RPMI7951 (cell line): Measurements from ENCODE around the gene DAB2IP. TPM values are rescaled to one million over a fixed set of nuclear protein-coding genes. Genes with fewer than 3 reads are reported as not detected.

Experiments used
- DNase-seq: peaks from one replicate; pipeline ENCODE4 v3.0.0-alpha.2; 2012; ENCODE audit warnings: low read depth
- total RNA-seq: library from RNA; depleted of rRNA; stranded (reverse); fragments of >200 nt; shearing (Covaris generic); gene quantifications from 2 replicates; pipeline ENCODE4 v1.2.3, GENCODE V29; 2014

The DAB2IP gene
- total RNA-seq, 1 experiment from 2014 or later: 3.8 TPM

GRCh38 chr9:121625590-121625989 is 25.8 kb upstream of the DAB2IP start:
- DNase-seq: no peak

GRCh38 chr9:121626012-121626411 is 25.4 kb upstream of the DAB2IP start:
- DNase-seq: no peak

GRCh38 chr9:121627427-121627826 is 24.0 kb upstream of the DAB2IP start:
- DNase-seq: no peak

- DNase-seq: no peak
Measured at GRCh38 chr9:121628401-121628800, 23.0 kb upstream of the DAB2IP start.

GRCh38 chr9:121631115-121631514 is 20.3 kb upstream of the DAB2IP start:
- no peak for DNase-seq

GRCh38 chr9:121631978-121632418 is 19.4 kb upstream of the DAB2IP start:
- DNase-seq: no peak

- DNase-seq: no peak
Measured at GRCh38 chr9:121633119-121633714, 18.2 kb upstream of the DAB2IP start.

- no peak for DNase-seq
Measured at GRCh38 chr9:121633736-121634135, 17.7 kb upstream of the DAB2IP start.

- DNase-seq: no peak
Measured at GRCh38 chr9:121634329-121635261, 16.8 kb upstream of the DAB2IP start.

- no peak for DNase-seq
Measured at GRCh38 chr9:121635300-121635876, 16.0 kb upstream of the DAB2IP start.

- no peak for DNase-seq
Measured at GRCh38 chr9:121636341-121636865, 15.0 kb upstream of the DAB2IP start.

GRCh38 chr9:121636978-121637712 is 14.3 kb upstream of the DAB2IP start:
- DNase-seq: no peak

GRCh38 chr9:121637713-121638220 is 13.7 kb upstream of the DAB2IP start:
- DNase-seq: peak; percentile 66

- DNase-seq: no peak
Measured at GRCh38 chr9:121638399-121638798, 13.0 kb upstream of the DAB2IP start.

- no peak for DNase-seq
Measured at GRCh38 chr9:121638901-121639592, 12.4 kb upstream of the DAB2IP start.

- no peak for DNase-seq
Measured at GRCh38 chr9:121639619-121640018, 11.8 kb upstream of the DAB2IP start.

GRCh38 chr9:121640076-121640475 is 11.4 kb upstream of the DAB2IP start:
- DNase-seq: no peak

- no peak for DNase-seq
Measured at GRCh38 chr9:121640491-121641223, 10.8 kb upstream of the DAB2IP start.

- DNase-seq: no peak
Measured at GRCh38 chr9:121641224-121641611, 10.2 kb upstream of the DAB2IP start.

- no peak for DNase-seq
Measured at GRCh38 chr9:121642758-121643157, 8.7 kb upstream of the DAB2IP start.
